Gastrocnemius medialis (tissue), 4 donors: ENCODE measurements around the gene NSD2. TPM values are rescaled to one million over a fixed set of nuclear protein-coding genes. Genes with fewer than 3 reads are reported as not detected.

ENCODE experiments used
- ATAC-seq, 2 donors: fragments of 150-250 bp; one replicate each; pipeline ENCODE4 v1.9.1; 2016
- DNase-seq, 2 donors: peaks; one replicate each; pipeline ENCODE4 v3.0.0-alpha.2; 2019
- H3K27ac ChIP-seq, 4 donors: fragments of 200-600 bp; sonication (generic); 1 replicate in 1 of 4; 2 replicates in 3 of 4; pipeline ENCODE4 v1.5.1; 2016 to 2018; ENCODE audit warnings: mild to moderate bottlenecking in 2 of 4, moderate library complexity in 1 of 4
- H3K27me3 ChIP-seq, 3 donors: fragments of 200-600 bp; sonication (generic) in 2 of 3; 1 replicate in 1 of 3; 2 replicates in 2 of 3; pipeline versions ENCODE4 v1.5.1 to v1.6.0; 2016 to 2019; ENCODE audit warnings: mild to moderate bottlenecking in 1 of 3, moderate library complexity in 1 of 3
- H3K36me3 ChIP-seq, 2 donors: fragments of 200-600 bp; sonication (generic) in 1 of 2; one replicate each; pipeline ENCODE4 v1.5.1; 2017 to 2018
- H3K4me1 ChIP-seq, 2 donors: fragments of 200-600 bp; sonication (generic) in 1 of 2; one replicate each; pipeline ENCODE4 v1.5.1; 2016 to 2017; ENCODE audit warnings: mild to moderate bottlenecking in 2 of 2
- H3K4me3 ChIP-seq, 4 donors: fragments of 200-600 bp; sonication (generic) in 3 of 4; 1 replicate in 1 of 4; 2 replicates in 3 of 4; pipeline ENCODE4 v1.5.1; 2016 to 2019; ENCODE audit warnings: mild to moderate bottlenecking in 2 of 4
- H3K9me3 ChIP-seq, 3 donors: fragments of 200-600 bp; sonication (generic) in 2 of 3; 1 replicate in 1 of 3; 2 replicates in 2 of 3; pipeline ENCODE4 v1.5.1; 2016 to 2019
- POLR2A ChIP-seq, 2 donors: fragments of 450-650 bp; IDR thresholded peaks; one replicate each; pipeline ENCODE4 v1.6.1; 2017; ENCODE audit warnings: antibody characterized with exemption in 2 of 2, mild to moderate bottlenecking in 2 of 2, moderate library complexity in 2 of 2
- in situ Hi-C, 4 donors: fragments of 200-750 bp; cut with MboI; loops; one replicate each; pipeline versions ENCODE4 v1.15.0 to v1.8.0; 2017; ENCODE audit warnings: low sequenced_read_pairs in 4 of 4
- intact Hi-C: fragments of 100-400 bp; cut with DNase I; formaldehyde crosslinking; loops from one replicate; pipeline ENCODE4 v1.15.1; 2023; ENCODE audit warnings: low total_unique reads
- total RNA-seq, 4 donors: library from RNA; depleted of rRNA; stranded (reverse); fragments of >200 nt; gene quantifications; one replicate each; pipeline versions ENCODE4 v1.1.0 to v1.2.3, GENCODE V29; 2016
- TF ChIP-seq, protein P1 (sequence below), 5 experiments: fragments of 450-650 bp in 3 of 5; fragments of 200-600 bp in 2 of 5; sonication (generic) in 2 of 5; IDR thresholded peaks in 4 of 5; conservative IDR thresholded peaks in 1 of 5; 1 replicate in 4 of 5; 2 replicates in 1 of 5; pipeline ENCODE4 v1.5.1; 2016 to 2019; ENCODE audit warnings: antibody characterized with exemption in 5 of 5, mild to moderate bottlenecking in 3 of 5, moderate library complexity in 3 of 5

NSD2 gene
- total RNA-seq, 4 donors from 2014 or later = 14.8 to 21.3 (median 16.8) TPM

DNA sequence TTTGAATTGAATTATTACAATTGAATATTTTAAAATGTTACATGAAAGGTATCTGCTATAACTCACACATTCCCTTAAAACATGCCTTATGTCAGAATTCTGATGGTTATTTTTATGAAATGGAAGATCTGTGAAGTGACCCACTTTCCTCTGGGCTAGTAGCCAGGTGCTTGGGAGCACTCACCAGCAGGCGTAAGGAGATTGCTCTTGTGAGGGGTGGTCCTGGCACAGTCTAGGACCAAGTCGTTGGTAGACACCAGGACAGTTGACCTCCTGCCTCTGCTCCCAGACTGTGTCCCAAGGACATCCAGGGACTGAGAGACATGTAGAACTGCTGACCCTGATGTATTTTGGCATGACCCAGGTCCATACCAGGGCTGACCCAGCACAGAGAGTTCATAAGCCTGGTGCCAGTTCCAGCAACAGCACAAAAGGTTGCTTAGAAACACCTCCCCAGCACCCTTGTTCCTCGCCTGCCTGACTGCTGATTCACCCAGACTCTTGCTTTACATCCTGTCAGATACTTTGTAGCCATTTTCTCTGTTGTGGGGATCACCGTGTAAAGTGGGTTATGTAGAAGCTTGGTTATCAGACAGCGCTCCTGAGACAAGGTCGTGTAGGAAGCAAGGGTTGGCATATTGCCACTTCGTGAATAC lies 89.1 kb downstream of the NSD2 start:
- H3K27ac ChIP-seq = no peak overlapping the region
- no peaks in the 10 kb centered on the region for H3K4me1 ChIP-seq
- ATAC-seq = no peak
- intact Hi-C loops (no loop called here), in situ Hi-C loops (no loop called here)
- DNase-seq = no peak
- TF ChIP-seq, protein P1, sequence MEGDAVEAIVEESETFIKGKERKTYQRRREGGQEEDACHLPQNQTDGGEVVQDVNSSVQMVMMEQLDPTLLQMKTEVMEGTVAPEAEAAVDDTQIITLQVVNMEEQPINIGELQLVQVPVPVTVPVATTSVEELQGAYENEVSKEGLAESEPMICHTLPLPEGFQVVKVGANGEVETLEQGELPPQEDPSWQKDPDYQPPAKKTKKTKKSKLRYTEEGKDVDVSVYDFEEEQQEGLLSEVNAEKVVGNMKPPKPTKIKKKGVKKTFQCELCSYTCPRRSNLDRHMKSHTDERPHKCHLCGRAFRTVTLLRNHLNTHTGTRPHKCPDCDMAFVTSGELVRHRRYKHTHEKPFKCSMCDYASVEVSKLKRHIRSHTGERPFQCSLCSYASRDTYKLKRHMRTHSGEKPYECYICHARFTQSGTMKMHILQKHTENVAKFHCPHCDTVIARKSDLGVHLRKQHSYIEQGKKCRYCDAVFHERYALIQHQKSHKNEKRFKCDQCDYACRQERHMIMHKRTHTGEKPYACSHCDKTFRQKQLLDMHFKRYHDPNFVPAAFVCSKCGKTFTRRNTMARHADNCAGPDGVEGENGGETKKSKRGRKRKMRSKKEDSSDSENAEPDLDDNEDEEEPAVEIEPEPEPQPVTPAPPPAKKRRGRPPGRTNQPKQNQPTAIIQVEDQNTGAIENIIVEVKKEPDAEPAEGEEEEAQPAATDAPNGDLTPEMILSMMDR (IDR thresholded peaks at IDR 0.05 in 4 of 5, conservative IDR thresholded peaks at IDR 0.05 in 1 of 5) = no peak
- TF ChIP-seq POLR2A (IDR thresholded peaks at IDR 0.05) = no peak
- peaks cover 0 to 53% of the 10 kb centered on the region in 2 donors for H3K36me3 ChIP-seq
- no peaks in the 10 kb centered on the region for H3K27me3 ChIP-seq
- no peak overlapping the region for H3K4me3 ChIP-seq
- H3K9me3 ChIP-seq = no peaks in the 10 kb centered on the region

DNA sequence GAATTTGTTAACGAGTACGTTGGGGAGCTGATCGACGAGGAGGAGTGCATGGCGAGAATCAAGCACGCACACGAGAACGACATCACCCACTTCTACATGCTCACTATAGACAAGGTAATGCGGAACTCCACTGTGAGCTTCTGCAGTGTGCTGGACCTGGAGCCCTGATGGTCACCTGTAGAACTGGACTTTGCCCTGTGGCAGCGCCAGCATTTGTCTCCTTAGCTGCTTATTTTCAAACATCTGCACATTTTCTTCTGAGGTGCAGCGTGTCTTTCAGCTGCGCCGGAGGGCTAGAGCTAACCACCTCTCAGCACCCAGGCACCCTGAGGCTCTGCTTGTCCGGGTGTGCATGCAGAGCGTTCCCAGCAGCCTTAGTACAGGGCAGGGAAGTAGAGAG lies 89.8 kb downstream of the NSD2 start:
- in situ Hi-C loops = no loop called here
- TF ChIP-seq POLR2A (IDR thresholded peaks at IDR 0.05) = no peak
- TF ChIP-seq, protein P1 (IDR thresholded peaks at IDR 0.05 in 4 of 5, conservative IDR thresholded peaks at IDR 0.05 in 1 of 5) = no peak

DNA sequence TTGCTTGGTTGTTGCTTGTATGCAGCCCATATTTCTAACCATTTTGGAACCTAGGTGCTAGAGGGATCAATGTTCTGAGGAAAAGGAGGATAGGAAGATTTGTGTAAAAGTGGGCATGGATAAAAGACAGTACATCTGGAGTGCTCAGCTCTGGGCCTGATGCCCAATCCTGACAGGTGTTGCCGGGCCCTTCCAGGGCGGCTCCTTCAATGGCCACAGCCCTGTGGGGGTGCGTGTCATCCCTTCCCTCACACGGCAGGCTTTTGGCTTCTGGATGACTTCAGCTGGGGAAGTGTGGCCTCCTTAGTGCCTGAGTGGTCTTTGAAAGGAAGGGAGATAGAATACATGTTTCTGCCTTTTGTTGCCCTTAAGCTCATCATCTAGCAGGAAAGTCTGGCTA lies 90.4 kb downstream of the NSD2 start:
- Histone ChIP-seq H3K4me1 (no peaks in the 10 kb centered on the region), H3K9me3 (no peaks in the 10 kb centered on the region), H3K4me3 (no peak overlapping the region), H3K27me3 (no peaks in the 10 kb centered on the region), H3K36me3 (peaks cover 0 to 44% of the 10 kb centered on the region in 2 donors), H3K27ac (no peak overlapping the region)
- DNase-seq = no peak
- intact Hi-C loops = no loop called here
- TF ChIP-seq, protein P1 (IDR thresholded peaks at IDR 0.05 in 4 of 5, conservative IDR thresholded peaks at IDR 0.05 in 1 of 5) = no peak
- no peak for TF ChIP-seq POLR2A (IDR thresholded peaks at IDR 0.05)
- no peak for ATAC-seq
- in situ Hi-C loops = no loop called here

More for the DNA sequence above, 89.8 kb downstream of the NSD2 start:
- no peaks in the 10 kb centered on the region for H3K4me1 ChIP-seq
- H3K36me3 ChIP-seq = peaks cover 0 to 49% of the 10 kb centered on the region in 2 donors
- H3K4me3 ChIP-seq = no peak overlapping the region
- intact Hi-C loops = no loop called here
- no peaks in the 10 kb centered on the region for H3K9me3 ChIP-seq
- H3K27me3 ChIP-seq = no peaks in the 10 kb centered on the region
- no peak overlapping the region for H3K27ac ChIP-seq
- ATAC-seq (no peak), DNase-seq (no peak)

DNA sequence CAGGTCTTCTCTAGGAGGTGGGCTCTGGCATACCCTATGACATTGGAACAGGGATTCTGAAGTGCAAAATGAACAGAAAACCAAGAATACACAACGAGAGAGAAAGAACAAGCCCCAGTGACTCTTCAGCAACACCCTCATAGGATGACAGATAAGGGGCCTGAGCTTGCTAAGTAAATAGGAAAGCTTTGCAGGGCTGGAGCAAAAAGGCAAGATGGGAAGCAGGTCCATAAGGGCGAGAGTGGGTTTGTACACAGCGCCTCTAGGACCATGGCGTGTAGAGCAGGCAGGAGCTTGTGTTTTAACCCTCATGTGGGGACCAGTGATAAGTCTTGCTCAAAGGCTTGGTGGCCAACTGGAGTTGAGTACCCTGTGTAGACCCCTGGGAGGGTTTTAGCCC lies 91.8 kb downstream of the NSD2 start:
- Histone ChIP-seq H3K27me3 (no peaks in the 10 kb centered on the region), H3K36me3 (peaks cover 0 to 38% of the 10 kb centered on the region in 2 donors), H3K27ac (no peak overlapping the region), H3K4me3 (no peak overlapping the region), H3K4me1 (no peaks in the 10 kb centered on the region), H3K9me3 (no peaks in the 10 kb centered on the region)
- in situ Hi-C loops (no loop called here), intact Hi-C loops (no loop called here)
- DNase-seq (no peak), ATAC-seq (no peak)
- TF ChIP-seq POLR2A (IDR thresholded peaks at IDR 0.05) = no peak
- TF ChIP-seq, protein P1 (IDR thresholded peaks at IDR 0.05 in 4 of 5, conservative IDR thresholded peaks at IDR 0.05 in 1 of 5) = no peak

DNA sequence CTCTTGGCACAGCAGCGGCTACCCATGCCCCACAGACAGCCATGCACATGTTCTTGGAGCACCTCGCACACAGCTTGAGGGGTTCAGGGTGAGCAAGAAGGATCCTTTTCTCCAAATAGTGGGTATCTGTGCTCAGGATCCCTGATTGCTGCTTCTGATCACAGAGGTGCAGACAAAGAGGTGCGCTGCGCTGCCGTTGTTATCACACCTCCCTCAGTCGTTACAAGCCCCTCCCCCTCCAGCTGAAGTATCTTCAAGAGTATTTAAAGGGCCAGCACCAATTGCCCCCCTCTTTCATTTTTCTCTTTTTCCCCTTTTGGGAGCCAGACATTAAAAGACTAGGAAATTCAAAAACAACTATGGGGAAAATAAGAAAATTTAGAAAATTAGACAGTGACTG lies 93.2 kb downstream of the NSD2 start:
- H3K9me3 ChIP-seq = no peaks in the 10 kb centered on the region
- no peaks in the 10 kb centered on the region for H3K27me3 ChIP-seq
- intact Hi-C loops = no loop called here
- H3K27ac ChIP-seq = no peak overlapping the region
- H3K36me3 ChIP-seq = peaks cover 0 to 29% of the 10 kb centered on the region in 2 donors
- no peaks in the 10 kb centered on the region for H3K4me1 ChIP-seq
- ATAC-seq (no peak), DNase-seq (no peak)
- no peak for TF ChIP-seq POLR2A (IDR thresholded peaks at IDR 0.05)
- TF ChIP-seq, protein P1 (IDR thresholded peaks at IDR 0.05 in 4 of 5, conservative IDR thresholded peaks at IDR 0.05 in 1 of 5) = no peak
- H3K4me3 ChIP-seq = no peak overlapping the region
- in situ Hi-C loops = no loop called here
